ENCODE data around the gene CYSTM1. TPM values are rescaled to one million over a fixed set of nuclear protein-coding genes. Genes with fewer than 3 reads are reported as not detected.

Gene CYSTM1
- total RNA-seq, 1 donor from 2014 or later: 67.0 TPM

- DNase-seq (ENCODE audit: missing footprints) (no peak), ATAC-seq (no peak)
- intact Hi-C loops (cut with DNase I): no loop called here
Observed at GRCh38 chr5:140166911-140167310, 8.1 kb upstream of the CYSTM1 start.

DNA sequence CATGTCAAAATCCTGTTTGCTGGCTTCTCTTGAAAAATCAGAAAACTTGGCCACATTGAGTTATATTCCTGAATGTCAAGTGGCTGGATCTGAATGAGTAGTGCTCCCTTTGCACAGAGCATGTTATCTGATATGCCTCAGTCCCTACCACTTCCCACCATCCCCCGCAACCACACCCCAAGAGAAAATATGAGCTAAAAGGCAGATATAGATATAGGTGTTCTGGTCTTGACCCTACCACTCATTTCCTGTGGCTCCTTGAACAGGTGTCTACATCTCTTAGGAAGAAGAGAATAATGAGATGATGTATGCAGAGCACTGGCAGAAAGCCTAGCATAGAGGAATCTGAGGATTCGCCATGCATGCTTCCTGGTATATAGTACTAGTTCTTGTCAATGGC lies 6.6 kb upstream of the CYSTM1 start:
- no peak for DNase-seq (ENCODE audit: missing footprints)
- no peak for ATAC-seq
- intact Hi-C loops (cut with DNase I): no loop called here

GRCh38 chr5:140169410-140169809 lies 5.6 kb upstream of the CYSTM1 start:
- intact Hi-C loops (cut with DNase I): no loop called here
- no peak for DNase-seq (ENCODE audit: missing footprints)
- no peak for ATAC-seq

DNA sequence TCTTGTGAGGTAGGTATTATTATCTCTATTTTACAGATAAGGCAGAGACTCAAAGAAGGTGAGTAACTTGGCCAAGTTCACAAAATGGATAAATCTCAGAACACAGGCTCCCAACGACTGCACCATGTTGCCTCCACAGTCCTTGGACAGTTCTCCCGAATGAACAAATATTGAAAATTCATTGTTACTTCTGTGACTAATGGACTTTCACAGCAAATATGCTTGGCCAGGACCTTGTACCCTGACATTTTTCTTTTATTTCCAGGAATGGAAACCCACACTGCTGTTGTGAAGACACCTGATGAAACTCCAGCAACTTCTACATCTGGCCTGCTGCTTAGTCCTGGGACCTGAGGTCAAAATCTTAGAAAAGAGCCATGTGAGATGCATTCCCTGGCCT lies 2.5 kb upstream of the CYSTM1 start:
- intact Hi-C loops (cut with DNase I): no loop called here
- no peak for ATAC-seq

GRCh38 chr5:140174014-140174413 lies 974 bp upstream of the CYSTM1 start:
- ATAC-seq: no peak
- intact Hi-C loops (cut with DNase I): loop anchor here (2.0 kb wide), 1 partner anchor 69 kb away; no protein-coding TSS in a partner anchor

More for the DNA sequence above, 2.5 kb upstream of the CYSTM1 start:
- no peak for DNase-seq (ENCODE audit: missing footprints)

GRCh38 chr5:140175367-140176030 lies 511 bp downstream of the CYSTM1 start:
- peak; percentile 71 for ATAC-seq
- DNase-seq (ENCODE audit: missing footprints): peak; percentile 91
- intact Hi-C loops (cut with DNase I): loop anchor here (2.0 to 5.0 kb wide), 3 partner anchors 52 to 172 kb away; partner anchors contain the start of gene HBEGF

More at GRCh38 chr5:140174014-140174413, 974 bp upstream of the CYSTM1 start:
- DNase-seq (ENCODE audit: missing footprints): no peak

GRCh38 chr5:140176031-140176387 lies 1.0 kb downstream of the CYSTM1 start:
- ATAC-seq: no peak
- intact Hi-C loops (cut with DNase I): loop anchor here (5.0 kb wide), 2 partner anchors 51 to 171 kb away; partner anchors contain the start of gene HBEGF
- no peak for DNase-seq (ENCODE audit: missing footprints)

DNA sequence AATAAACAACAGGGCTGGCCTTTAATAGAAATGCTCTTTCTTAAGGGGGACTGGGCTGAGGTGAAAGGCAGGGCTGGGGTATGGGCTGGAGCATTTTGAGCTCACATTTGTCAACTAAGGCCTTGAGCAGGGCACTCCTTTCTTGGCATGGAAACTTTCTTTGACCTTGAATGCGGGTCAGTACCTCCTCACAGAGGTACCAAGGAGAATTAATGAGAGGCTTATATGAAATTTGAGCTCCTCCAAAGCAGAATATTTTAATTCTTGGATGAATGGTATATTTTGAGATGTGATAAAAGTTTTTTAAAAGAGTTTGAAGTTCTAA lies 3.1 kb downstream of the CYSTM1 start:
- no peak for DNase-seq (ENCODE audit: missing footprints)
- ATAC-seq: no peak
- intact Hi-C loops (cut with DNase I): loop anchor here (5.0 kb wide), 2 partner anchors 49 to 169 kb away; partner anchors contain the start of gene HBEGF

GRCh38 chr5:140178482-140179116 lies 3.6 kb downstream of the CYSTM1 start:
- intact Hi-C loops (cut with DNase I): loop anchor here (5.0 kb wide), 2 partner anchors 49 to 169 kb away; partner anchors contain the start of gene HBEGF
- DNase-seq (ENCODE audit: missing footprints) (no peak), ATAC-seq (no peak)

DNA sequence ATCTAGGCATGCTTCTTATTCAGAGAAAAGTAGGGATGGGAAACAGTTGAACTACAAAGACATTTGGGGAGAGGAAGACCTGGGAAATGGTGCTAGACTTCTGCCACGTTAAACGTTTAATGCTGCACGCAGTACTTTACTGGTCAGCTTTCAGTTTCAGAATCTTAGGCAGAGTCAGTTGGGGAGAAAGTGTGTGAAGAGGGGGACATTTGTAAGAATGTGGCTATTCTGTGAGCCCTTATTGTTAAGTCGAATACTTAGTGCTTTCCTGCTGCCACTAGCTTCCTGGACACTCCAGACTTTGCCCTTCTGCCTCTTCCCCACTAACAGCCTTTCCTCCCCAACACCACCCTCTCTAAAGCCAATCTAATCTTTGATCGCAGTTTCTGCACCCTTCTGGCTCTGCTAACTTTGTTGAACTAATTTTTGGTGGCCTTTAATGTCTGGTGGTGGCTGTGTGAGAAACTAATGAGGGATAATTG lies 6.1 kb downstream of the CYSTM1 start:
- intact Hi-C loops (cut with DNase I): no loop called here
- DNase-seq (ENCODE audit: missing footprints) (no peak), ATAC-seq (no peak)

- intact Hi-C loops (cut with DNase I): no loop called here
- ATAC-seq (no peak), DNase-seq (ENCODE audit: missing footprints) (no peak)
Observed at GRCh38 chr5:140181525-140181924, 6.5 kb downstream of the CYSTM1 start.

GRCh38 chr5:140182075-140182711 lies 7.2 kb downstream of the CYSTM1 start:
- peak; percentile 41 for ATAC-seq
- no peak for DNase-seq (ENCODE audit: missing footprints)
- intact Hi-C loops (cut with DNase I): no loop called here

- ATAC-seq (peak; percentile 69), DNase-seq (ENCODE audit: missing footprints) (no peak)
- intact Hi-C loops (cut with DNase I): no loop called here
Observed at GRCh38 chr5:140182803-140183367, 7.9 kb downstream of the CYSTM1 start.

DNA sequence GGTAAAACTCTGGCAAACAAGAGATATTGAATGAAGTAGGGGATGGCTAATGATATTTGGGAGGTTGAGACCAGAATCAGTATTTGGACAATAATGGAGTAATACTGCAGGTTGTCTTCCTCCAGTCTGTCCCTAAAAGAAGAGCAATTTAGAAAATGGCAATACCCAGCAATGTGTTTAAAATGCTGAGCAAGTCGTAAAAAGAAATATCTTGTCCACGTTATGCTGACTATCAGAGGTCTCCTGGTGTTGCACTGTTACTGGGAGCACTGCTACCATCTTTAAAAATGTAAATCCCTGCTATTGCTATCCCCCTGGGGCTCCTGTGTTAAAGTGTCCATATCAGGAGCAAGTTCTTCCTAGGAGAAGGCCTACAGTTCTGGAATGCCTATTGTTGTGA lies 10.4 kb downstream of the CYSTM1 start:
- DNase-seq (ENCODE audit: missing footprints): no peak
- no peak for ATAC-seq
- intact Hi-C loops (cut with DNase I): no loop called here

GRCh38 chr5:140186267-140186671 lies 11.3 kb downstream of the CYSTM1 start:
- intact Hi-C loops (cut with DNase I): no loop called here
- DNase-seq (ENCODE audit: missing footprints) (no peak), ATAC-seq (no peak)

GRCh38 chr5:140189253-140189652 lies 14.3 kb downstream of the CYSTM1 start:
- intact Hi-C loops (cut with DNase I): no loop called here

GRCh38 chr5:140189977-140190871 lies 15.2 kb downstream of the CYSTM1 start:
- intact Hi-C loops (cut with DNase I): no loop called here
- ATAC-seq (peak; percentile 72), DNase-seq (ENCODE audit: missing footprints) (no peak)

More at GRCh38 chr5:140189253-140189652, 14.3 kb downstream of the CYSTM1 start:
- ATAC-seq (no peak), DNase-seq (ENCODE audit: missing footprints) (no peak)

DNA sequence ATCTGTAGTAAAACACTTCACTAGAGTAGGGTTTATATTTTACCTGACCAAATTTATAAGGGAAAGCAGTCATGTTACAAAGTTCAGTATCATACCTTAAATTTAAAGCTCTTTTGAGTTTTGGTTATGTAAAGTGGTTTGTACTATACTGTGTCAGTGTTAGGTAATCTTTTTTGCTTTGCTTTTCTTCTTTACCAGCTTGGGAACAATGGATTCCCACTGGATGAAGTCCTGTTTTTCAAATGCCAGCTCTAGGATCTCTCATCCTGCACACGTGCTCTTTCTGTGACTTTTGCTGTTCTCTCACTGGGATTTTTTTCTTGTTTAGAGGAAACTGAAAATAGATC lies 15.9 kb downstream of the CYSTM1 start:
- ATAC-seq (peak; percentile 11), DNase-seq (ENCODE audit: missing footprints) (no peak)
- intact Hi-C loops (cut with DNase I): no loop called here

Data from Right ventricle myocardium inferior (tissue), 1 donor.